ENCODE results near the gene BRD1. TPM values are rescaled to one million over a fixed set of nuclear protein-coding genes. Genes with fewer than 3 reads are reported as not detected.

Gene BRD1
- total and polyA plus RNA-seq, 2 experiments from 2014 or later: 12.3 to 33.8 TPM

GRCh38 chr22:49773531-49773930 is 54.1 kb downstream of the BRD1 start (continued):
- TF ChIP-seq JUNB (IDR thresholded peaks at IDR 0.05; ENCODE audit: unreplicated experiment): no peak
- no peak for TF ChIP-seq NANOG (IDR thresholded peaks at IDR 0.05; ENCODE audit: borderline replicate concordance)
- TF ChIP-seq EZH2phosphoT487 (IDR thresholded peaks at IDR 0.05; ENCODE audit: unreplicated experiment): no peak
- no peak for TF ChIP-seq ZNF331 (CRISPR knock-in tag; IDR thresholded peaks at IDR 0.05; ENCODE audit: low read depth)
- TF ChIP-seq CTCF (conservative IDR thresholded peaks at IDR 0.05; ENCODE audit: low read depth in 2 of 2): no peak
- no peak for TF ChIP-seq STAT1 (IDR thresholded peaks at IDR 0.05; ENCODE audit: unreplicated experiment)
- TF ChIP-seq EZH2 (IDR thresholded peaks at IDR 0.05; ENCODE audit: low read depth, unreplicated experiment): no peak
- TF ChIP-seq, protein P1, sequence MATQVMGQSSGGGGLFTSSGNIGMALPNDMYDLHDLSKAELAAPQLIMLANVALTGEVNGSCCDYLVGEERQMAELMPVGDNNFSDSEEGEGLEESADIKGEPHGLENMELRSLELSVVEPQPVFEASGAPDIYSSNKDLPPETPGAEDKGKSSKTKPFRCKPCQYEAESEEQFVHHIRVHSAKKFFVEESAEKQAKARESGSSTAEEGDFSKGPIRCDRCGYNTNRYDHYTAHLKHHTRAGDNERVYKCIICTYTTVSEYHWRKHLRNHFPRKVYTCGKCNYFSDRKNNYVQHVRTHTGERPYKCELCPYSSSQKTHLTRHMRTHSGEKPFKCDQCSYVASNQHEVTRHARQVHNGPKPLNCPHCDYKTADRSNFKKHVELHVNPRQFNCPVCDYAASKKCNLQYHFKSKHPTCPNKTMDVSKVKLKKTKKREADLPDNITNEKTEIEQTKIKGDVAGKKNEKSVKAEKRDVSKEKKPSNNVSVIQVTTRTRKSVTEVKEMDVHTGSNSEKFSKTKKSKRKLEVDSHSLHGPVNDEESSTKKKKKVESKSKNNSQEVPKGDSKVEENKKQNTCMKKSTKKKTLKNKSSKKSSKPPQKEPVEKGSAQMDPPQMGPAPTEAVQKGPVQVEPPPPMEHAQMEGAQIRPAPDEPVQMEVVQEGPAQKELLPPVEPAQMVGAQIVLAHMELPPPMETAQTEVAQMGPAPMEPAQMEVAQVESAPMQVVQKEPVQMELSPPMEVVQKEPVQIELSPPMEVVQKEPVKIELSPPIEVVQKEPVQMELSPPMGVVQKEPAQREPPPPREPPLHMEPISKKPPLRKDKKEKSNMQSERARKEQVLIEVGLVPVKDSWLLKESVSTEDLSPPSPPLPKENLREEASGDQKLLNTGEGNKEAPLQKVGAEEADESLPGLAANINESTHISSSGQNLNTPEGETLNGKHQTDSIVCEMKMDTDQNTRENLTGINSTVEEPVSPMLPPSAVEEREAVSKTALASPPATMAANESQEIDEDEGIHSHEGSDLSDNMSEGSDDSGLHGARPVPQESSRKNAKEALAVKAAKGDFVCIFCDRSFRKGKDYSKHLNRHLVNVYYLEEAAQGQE (IDR thresholded peaks at IDR 0.05; ENCODE audit: unreplicated experiment): no peak

DNA sequence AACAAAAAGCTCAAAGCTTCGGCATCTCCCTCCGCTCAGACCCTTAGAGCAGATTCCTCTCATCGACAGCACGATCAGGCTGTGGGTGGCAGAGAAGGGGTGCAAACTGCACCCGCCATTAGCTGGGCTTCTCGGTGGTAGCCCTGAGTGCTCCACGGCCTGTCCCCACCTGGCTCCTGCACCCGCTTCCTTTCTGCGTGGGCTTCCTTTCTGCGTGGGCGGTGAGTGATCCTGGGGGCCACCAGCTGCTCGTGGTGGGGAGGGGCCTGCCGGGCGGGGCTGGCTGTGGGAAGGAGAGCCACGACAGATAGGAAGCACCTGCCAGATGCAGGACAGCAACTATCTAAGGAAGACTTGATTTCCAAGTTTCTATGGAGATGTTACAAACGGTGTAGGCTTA is 55.0 kb downstream of the BRD1 start:
- peaks cover 16% of the 10 kb centered on the region for H3K27me3 Mint-ChIP-seq (ENCODE audit: insufficient read depth, low read depth, poor library complexity)
- no peaks in the 10 kb centered on the region for H3K27me3 ChIP-seq (ENCODE audit: insufficient read depth)
- H3K36me3 Mint-ChIP-seq (ENCODE audit: low read depth): peaks cover 34% of the 10 kb centered on the region
- no peaks in the 10 kb centered on the region; the same call in 2 of the 3 replicates for H3K9me3 Mint-ChIP-seq
- H2AFZ ChIP-seq: no peak overlapping the region
- DNase-seq (ENCODE audit: low spot score): no peak
- no peak overlapping the region for H3K4me3 ChIP-seq
- peaks cover 23% of the 10 kb centered on the region for H4K20me1 ChIP-seq (replicated peaks; ENCODE audit: insufficient read depth)
- H3K27ac ChIP-seq (ENCODE audit: low read depth): no peak overlapping the region
- peaks cover 9% of the 10 kb centered on the region; the same call in 2 of the 3 replicates for H3K4me1 Mint-ChIP-seq
- no peak overlapping the region for H3K4me3 Mint-ChIP-seq
- peaks cover 11% of the 10 kb centered on the region; the same call in 1 of the 2 replicates for H3K36me3 ChIP-seq (ENCODE audit: insufficient read depth)
- H3K4me2 ChIP-seq: no peak overlapping the region
- H3K4me1 ChIP-seq (ENCODE audit: insufficient read depth): no peaks in the 10 kb centered on the region
- no peaks in the 10 kb centered on the region for H3K9me2 ChIP-seq (ENCODE audit: insufficient read depth)
- TF ChIP-seq CTCF (conservative IDR thresholded peaks at IDR 0.05; ENCODE audit: low read depth in 2 of 2) (no peak), NANOG (IDR thresholded peaks at IDR 0.05; ENCODE audit: borderline replicate concordance) (no peak), ZNF114 (CRISPR knock-in tag; IDR thresholded peaks at IDR 0.05) (no peak)
- TF ChIP-seq, protein P2, sequence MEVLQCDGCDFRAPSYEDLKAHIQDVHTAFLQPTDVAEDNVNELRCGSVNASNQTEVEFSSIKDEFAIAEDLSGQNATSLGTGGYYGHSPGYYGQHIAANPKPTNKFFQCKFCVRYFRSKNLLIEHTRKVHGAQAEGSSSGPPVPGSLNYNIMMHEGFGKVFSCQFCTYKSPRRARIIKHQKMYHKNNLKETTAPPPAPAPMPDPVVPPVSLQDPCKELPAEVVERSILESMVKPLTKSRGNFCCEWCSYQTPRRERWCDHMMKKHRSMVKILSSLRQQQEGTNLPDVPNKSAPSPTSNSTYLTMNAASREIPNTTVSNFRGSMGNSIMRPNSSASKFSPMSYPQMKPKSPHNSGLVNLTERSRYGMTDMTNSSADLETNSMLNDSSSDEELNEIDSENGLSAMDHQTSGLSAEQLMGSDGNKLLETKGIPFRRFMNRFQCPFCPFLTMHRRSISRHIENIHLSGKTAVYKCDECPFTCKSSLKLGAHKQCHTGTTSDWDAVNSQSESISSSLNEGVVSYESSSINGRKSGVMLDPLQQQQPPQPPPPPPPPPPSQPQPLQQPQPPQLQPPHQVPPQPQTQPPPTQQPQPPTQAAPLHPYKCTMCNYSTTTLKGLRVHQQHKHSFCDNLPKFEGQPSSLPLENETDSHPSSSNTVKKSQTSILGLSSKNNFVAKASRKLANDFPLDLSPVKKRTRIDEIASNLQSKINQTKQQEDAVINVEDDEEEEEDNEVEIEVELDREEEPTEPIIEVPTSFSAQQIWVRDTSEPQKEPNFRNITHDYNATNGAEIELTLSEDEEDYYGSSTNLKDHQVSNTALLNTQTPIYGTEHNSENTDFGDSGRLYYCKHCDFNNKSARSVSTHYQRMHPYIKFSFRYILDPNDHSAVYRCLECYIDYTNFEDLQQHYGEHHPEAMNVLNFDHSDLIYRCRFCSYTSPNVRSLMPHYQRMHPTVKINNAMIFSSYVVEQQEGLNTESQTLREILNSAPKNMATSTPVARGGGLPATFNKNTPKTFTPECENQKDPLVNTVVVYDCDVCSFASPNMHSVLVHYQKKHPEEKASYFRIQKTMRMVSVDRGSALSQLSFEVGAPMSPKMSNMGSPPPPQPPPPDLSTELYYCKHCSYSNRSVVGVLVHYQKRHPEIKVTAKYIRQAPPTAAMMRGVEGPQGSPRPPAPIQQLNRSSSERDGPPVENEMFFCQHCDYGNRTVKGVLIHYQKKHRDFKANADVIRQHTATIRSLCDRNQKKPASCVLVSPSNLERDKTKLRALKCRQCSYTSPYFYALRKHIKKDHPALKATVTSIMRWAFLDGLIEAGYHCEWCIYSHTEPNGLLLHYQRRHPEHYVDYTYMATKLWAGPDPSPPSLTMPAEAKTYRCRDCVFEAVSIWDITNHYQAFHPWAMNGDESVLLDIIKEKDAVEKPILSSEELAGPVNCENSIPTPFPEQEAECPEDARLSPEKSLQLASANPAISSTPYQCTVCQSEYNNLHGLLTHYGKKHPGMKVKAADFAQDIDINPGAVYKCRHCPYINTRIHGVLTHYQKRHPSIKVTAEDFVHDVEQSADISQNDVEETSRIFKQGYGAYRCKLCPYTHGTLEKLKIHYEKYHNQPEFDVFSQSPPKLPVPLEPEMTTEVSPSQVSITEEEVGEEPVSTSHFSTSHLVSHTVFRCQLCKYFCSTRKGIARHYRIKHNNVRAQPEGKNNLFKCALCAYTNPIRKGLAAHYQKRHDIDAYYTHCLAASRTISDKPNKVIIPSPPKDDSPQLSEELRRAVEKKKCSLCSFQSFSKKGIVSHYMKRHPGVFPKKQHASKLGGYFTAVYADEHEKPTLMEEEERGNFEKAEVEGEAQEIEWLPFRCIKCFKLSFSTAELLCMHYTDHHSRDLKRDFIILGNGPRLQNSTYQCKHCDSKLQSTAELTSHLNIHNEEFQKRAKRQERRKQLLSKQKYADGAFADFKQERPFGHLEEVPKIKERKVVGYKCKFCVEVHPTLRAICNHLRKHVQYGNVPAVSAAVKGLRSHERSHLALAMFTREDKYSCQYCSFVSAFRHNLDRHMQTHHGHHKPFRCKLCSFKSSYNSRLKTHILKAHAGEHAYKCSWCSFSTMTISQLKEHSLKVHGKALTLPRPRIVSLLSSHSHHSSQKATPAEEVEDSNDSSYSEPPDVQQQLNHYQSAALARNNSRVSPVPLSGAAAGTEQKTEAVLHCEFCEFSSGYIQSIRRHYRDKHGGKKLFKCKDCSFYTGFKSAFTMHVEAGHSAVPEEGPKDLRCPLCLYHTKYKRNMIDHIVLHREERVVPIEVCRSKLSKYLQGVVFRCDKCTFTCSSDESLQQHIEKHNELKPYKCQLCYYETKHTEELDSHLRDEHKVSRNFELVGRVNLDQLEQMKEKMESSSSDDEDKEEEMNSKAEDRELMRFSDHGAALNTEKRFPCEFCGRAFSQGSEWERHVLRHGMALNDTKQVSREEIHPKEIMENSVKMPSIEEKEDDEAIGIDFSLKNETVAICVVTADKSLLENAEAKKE (CRISPR knock-in tag; IDR thresholded peaks at IDR 0.05): no peak
- no peak overlapping the region for H3K27ac Mint-ChIP-seq
- H3F3A ChIP-seq (replicated peaks; ENCODE audit: low read depth): 0 out of 2 replicates have a peak, but pooled peaks cover 3% of the 10 kb centered on the region
- no peak for ATAC-seq
- no peaks in the 10 kb centered on the region for H3K79me2 ChIP-seq (replicated peaks; ENCODE audit: insufficient read depth)

Data from GM23338 (cell line).